ENCODE measurements around the gene CAMKMT. TPM values are rescaled to one million over a fixed set of nuclear protein-coding genes. Genes with fewer than 3 reads are reported as not detected.

Gene CAMKMT
- total RNA-seq, 1 experiment from 2014 or later = 16.7 TPM

DNA sequence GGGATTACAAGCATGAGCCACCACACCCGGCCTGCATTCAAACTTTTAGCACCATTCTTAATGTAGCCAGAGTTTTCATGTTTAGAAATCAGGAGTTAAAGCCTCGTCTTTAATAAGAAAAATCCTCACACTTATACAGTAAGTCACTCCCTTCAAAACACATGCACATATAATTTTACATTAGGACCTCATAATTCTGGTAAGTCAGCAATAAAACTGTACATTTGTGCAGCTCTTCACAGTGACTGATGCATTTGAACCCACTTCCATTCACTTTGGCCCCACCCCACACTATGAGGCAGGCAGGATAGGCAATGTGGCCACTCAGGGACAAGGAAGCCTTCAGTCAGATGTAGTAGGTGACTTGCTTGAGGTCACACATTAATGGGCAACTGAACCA is 438.0 kb downstream of the CAMKMT start:
- DNase-seq (ENCODE audit: low spot score) = no peak

DNA sequence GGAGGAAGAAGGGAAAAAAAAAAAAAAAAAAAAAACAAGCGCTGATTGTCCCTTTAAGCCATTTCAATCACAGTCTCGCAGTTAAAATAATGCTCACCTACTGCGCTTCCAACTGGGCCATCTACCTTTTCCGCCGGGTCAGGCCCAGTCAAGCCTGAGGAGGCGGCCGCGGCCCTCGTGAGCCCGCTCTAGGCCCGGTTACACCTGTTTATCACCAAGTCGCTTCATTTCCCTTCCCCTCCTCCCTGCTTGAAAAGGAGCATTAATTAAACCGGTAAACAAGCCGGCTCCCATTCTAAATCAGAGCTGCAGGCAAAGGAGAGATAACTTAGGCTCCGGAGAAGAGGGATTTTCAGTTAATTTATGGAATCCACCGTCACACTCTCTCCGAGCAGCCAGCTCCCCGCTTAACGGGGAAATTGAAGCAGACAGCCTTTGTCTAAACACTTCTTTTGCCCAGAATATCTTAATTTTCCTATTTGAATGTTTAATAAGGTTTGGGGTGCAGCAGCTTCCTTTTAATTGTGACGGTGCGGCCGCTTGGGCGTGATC is 439.6 kb downstream of the CAMKMT start:
- no peak for DNase-seq (ENCODE audit: low spot score)

DNA sequence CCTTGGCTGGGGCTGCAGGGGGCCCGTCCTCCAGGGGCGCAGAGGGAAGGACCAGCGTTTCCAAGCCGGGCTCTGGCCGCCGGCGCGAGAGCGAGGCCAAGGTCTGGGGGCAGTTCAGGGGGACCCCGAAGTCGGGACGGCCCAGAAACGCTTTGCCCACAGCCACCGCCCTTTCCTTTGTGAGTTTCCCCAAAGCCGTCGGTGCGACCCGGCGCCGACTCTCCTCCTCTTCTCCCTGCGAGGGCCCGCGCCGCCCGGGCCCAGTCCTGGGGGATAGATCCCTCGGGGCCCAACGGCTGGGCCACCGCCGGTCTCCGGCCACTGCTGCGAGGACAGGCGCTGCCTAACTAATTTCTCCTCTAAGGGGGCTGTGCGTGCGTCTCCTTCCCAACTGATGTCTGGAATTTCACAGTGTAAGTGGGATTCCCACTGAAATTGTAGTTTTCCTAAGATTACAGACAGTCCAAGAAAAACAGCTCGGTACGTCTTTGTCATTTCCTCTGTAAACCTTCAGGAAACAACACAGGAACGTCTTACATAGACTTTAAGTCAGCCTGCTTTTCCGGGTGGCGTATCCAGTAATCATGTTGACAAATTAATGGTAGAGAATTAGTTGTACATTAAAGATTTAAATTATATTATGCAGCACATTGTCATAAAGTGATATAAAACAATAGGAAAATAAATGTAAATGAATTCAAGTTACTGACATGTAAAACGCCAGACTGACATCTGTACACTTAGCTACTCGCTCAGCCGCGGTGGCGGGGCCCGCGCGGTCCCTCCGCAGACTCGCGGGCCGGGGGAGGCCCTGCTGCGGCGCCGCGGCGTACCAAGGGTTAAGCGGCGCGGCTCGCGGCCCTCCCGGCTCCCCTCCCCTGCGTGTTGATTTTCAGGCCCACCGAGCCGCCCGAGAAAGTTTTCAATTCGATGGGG is 440.4 kb downstream of the CAMKMT start:
- DNase-seq (ENCODE audit: low spot score) = no peak

DNA sequence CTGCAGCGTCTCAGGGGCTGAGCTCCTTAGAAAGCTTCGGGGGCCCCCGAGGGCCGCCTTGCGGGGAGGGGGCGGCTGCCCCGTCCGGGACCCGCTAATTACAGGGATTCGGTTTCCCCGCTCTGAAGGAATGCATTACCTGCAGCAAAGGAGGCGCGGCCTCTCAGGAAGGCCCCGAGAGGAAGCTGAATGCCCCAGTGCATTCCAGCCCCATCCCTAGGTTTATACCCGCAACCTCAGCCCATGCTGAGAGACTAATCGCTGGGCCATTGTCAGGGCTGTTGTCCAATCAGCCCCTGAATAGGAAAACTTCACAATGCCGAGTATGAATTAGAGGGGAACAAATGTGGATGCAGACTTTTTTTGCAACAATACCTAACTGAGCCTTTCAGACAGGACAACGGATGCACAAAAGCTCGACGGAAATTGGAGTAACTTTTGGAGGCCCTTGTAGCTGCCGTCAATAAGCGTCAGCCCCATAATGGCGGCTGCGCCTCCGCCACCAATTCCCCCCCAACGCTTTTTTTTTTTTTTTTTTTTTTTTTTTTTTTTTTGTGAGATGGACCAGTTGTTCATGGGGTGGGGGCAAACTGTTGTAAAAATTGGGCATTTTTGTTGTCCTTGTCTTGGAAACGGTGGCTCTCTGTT is 441.2 kb downstream of the CAMKMT start:
- DNase-seq (ENCODE audit: low spot score) = no peak

DNA sequence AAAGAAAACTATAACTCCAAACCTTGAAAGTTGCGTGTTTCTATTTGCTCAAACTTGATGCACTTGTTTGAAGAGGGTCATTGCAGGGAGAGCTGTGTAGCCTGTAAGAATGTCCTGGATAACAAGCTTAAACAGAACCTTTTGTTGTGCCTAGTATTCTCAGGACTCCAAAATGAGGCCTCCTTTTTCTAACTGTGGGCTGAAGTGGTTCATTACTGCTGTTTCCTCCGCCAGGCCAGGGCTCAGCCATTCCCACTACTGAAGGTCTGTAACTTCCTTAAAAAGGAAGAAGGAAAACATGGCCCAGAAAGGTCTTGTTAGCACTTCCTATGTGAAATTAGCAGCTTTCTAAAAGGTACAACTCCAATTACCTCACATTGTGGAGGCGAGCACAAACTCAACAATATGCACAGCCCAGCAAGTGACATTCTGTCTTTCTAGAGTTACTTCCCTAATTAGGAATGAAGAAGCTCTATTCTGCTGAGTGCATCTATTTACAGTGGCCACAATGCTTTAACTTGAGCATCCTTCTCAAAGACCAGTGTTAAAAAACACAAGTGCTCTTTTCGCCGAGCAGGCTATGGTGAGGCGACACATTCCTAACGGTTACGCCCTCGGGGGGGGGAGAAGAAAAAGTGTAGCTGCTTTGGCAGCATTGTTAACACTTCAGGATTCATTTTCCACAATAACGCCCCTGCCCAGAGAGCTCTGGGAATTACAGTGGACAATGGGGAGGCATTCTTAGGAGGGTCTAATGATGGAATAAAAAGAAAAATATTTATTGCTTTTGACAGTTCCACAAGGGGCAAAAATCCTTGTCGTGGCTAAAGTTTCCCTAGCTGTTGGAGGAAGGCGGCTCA is 442.9 kb downstream of the CAMKMT start:
- DNase-seq (ENCODE audit: low spot score) = no peak

DNA sequence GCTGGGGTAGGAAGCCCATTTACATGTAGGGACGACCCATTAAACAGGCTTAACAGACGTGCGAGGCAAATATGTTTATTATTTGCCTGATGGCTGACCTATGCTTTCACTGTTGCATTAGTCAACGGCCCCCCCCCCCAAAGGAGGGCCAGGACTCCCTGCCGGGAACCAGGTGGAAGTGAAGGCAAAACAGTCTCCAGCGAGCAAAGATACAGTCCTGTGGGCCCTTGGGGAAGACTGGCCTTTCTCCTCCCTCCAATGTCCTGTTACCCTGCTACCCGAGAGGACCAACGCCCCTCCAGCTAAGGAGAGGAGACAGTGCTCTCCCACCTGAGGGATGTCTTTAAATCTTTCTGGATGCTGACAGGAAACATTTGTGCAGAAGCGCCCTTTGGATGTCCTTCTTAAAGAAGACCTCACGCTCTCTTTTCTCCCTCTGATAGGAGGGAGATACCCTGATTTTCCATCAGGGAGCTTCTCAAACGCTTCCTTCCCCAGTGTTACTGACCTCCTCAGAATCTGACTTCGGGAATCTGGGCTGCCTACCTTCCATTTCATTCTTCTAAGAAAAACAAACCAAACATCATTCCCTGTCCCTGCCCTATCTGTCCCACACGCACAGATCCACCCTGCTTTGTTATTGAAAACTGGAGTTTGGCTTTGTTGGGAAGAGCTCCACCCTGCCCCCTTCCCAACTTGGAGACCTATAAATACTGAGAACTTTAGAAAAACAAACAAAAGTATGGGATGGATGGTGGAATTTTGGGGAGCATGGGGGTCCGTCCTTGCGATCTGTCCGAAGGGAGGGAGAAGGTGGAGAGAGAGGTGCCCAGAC is 443.9 kb downstream of the CAMKMT start:
- no peak for DNase-seq (ENCODE audit: low spot score)

DNA sequence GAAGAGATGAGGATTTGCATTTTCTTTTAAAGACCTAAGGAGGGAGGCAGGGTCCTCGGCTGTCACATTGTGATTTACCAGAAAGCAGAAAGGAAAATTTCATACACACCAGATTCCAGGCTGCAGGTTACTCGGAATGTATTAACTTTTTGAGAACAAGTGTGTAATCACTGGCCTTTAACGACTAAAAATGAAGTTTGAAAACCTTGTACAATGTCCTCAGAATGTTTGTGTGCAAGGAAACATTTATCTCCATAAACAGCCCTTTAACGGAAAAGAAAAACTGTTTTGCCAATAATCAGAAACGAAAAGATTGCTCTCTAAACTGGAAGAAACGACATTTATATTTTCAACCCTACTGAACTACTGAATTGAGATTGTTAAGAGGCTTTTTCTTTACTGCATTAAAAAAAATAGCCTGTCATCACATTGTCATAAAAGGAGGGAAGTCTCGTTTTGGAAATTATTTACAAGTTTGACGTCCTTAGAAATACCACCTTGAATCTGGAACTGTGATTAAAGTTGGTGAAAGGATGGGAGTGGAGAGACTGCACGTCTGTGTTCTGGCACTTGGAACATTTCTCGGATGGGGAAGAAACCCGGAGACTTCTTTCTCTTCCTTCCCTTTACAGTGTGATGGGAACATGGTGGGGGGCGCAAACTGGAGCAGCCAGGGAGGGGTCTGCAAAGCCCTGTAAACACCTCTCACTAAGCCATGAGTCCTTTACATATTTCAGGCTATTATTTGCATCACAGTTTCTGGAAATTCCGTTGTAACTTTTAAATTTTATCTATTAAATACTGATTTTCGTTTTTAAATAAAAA is 445.7 kb downstream of the CAMKMT start:
- no peak for DNase-seq (ENCODE audit: low spot score)

DNA sequence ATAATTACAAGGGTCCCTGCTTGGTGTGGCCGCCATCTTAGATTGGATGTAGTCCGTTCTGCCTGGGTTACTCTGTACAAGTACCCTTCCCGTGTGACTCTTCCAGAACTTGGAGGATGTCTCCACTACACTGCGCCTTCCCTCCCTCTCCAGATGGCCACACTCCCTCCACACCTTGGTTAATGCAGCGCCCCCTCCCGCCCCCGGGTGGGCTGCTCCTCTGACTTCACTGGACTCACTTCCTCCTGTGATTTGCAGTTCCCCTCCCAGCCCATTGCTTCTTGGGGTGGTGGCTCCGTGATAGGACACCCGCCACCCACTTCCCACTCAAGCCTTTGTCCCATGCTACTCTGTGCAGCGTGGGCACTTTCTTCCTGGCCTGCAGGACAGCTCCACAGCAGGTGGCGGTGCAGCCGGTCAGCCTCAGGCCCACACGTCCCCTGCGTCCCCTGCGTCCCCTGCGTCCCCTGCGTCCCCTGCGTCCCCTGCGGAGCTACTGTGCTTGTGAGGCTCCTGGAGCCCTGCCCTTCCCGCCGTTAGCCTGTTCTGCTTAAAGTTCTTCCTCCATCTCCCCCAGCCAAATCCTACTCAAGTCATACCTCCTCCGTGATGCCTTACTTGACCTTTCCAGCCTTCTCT is 449.3 kb downstream of the CAMKMT start:
- no peak for DNase-seq (ENCODE audit: low spot score)

DNA sequence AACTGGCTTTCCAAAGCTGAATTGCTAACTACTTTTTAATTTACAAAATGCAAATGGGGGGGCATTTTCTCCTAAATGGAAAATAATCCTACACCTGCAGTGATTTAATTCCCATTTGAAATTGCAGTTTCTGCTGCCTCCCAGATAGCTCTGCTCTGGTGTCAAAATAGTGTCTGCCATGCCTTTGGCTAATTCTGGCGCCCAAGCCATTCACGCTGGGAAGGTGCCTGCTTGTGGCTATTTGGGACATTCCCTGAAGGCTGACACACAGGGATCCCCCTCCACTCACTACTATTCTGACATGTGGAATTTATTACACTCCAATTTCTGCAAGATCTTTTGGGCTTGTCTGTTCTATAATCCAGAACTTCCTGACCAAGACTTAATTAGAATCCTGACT is 451.4 kb downstream of the CAMKMT start:
- DNase-seq (ENCODE audit: low spot score) = no peak

DNA sequence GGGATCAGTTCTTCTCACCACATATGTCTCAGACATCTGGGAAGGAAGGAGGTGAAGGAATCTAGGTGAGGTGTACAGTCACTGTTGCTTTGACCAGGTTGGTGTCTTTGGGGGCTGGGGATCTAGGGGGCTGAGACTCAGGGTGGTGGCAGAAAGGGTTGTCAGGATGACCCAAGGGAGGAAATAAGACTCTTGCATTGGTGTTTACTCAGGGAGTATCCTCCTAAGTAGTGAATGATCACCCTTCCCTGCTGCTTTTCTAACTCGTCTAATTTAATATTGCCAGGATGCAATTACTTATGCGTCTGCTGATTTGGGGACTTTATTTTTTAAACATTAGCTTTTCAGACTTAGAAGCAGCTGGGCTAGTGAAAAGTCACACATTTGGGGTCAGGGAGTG is 451.9 kb downstream of the CAMKMT start:
- no peak for DNase-seq (ENCODE audit: low spot score)

DNA sequence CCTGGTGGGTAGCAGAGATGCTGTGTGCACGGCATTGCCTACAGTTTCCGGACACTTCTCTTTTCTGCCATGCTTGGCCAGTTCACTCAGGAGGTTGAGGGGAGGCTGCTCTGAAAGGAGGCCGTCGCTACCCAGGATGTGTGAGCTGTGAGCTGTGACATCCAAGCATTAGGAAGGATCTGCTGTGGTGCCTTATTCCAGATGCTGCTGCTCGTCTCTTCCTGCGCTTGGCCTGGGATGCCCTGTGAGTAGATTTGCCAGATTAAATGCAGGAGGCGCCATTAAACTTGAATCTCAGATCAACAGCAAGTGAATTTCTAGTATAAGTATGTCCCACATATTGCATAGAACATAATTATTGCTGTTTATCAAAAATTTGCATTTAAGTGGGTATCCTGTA is 455.5 kb downstream of the CAMKMT start:
- DNase-seq (ENCODE audit: low spot score) = no peak

DNA sequence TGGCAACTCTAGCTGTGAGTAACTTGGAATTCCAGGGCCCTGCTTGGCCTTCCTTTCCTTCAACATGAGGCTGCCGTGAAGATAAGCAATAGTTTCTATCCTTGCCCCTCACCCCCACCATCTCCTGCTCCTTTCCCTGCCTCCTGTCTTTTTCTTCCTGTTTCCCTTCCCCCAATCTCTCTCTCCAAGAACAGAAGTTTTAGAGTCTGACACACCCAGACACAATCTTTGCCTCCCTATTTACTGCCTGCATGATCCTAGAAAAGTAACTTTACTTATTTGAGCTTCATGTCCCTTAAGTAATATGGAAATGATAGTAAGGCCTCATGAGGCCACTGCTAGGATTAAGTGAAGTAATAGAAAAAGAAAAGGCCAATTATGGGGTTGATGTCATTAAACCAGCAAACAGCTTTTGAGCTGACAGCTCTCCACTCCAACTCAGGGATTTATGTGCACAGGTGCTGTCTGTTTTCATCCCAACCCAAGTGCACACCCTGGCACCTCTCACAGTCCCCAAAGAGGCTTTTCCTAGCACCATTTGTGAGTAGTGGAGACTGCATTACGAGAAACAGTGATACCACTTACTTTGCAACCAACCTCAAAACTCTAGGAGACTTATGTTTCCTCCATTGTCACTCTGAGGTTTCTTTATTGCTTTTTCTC is 456.1 kb downstream of the CAMKMT start:
- no peak for DNase-seq (ENCODE audit: low spot score)

DNA sequence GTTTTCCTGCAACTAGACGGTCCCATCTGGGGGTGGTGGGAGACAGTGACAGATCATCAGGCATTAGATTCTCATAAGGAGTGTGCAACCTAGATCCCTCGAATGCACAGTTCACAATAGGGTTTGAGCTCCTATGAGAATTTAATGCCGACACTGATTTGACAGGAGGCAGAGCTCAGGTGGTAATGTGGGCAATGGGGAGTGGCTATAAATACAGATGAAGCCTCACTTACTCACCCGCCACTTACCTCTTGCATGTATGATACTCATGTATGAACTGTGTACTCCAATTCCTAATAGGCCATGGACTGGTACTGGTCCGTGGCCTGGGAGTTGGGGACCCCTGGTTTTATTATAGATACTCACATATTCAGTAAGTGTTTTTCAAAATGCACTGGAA is 457.3 kb downstream of the CAMKMT start:
- DNase-seq (ENCODE audit: low spot score) = no peak

DNA sequence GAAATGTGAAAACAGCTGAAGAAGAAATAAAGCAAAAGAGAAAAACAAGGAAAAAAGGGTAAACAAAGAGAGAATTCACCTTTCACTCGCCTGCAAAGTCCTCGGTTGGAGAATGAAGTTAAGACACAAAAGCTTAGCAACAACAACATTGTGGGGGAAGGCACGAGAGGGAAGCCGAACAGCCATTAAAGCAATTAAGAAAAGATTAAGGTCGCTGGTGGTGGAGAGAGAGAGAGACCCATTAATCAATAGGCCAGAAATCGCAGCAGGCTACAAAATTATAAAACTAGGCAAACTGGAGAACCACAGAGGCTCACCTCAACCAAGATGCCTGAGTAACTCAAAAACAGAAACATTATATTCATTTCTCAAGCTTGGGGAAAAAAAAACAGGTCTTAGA is 459.8 kb downstream of the CAMKMT start:
- no peak for DNase-seq (ENCODE audit: low spot score)

DNA sequence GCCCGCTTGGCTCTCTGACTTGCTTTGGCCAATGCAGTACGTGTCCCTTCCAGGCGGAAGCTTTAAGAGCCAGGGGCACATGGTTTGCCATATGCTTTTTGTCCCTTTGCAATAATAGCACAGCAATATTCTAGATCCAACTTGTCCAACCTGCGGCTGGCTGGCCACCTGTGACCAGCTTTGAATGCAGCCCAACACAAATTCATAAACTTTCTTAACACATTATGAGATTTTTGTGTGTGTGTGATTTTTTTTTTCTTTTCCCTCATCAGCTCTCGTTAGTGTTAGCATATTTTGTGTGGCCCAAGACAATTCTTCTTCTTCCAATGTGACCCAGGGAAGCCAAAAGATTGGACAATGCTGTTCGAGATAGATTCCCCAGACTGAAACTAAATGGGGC is 460.4 kb downstream of the CAMKMT start:
- no peak for DNase-seq (ENCODE audit: low spot score)
